ENCODE measurements around the gene RBFOX2. TPM values are rescaled to one million over a fixed set of nuclear protein-coding genes. Genes with fewer than 3 reads are reported as not detected.

RBFOX2 gene
- total RNA-seq, 1 experiment from 2014 or later = 54.4 TPM

Other genes with a start within 250 kb of the RBFOX2 start
- gene APOL3, start 131.9 kb upstream of the RBFOX2 start, total RNA-seq (2014; rRNA removed; shearing (Covaris generic)) = 0.10 TPM in 1 of 2 replicates, not detected in the other
- not detected in 2 replicates for gene APOL4, start 173.0 kb upstream of the RBFOX2 start, total RNA-seq (2014; rRNA removed; shearing (Covaris generic))
- gene APOL2, start 210.7 kb upstream of the RBFOX2 start, total RNA-seq (2014; rRNA removed; shearing (Covaris generic)) = 17.7 and 19.1 TPM in 2 replicates
- 1.9 and 2.6 TPM in 2 replicates for gene APOL1, start 224.3 kb upstream of the RBFOX2 start, total RNA-seq (2014; rRNA removed; shearing (Covaris generic))